ENCODE measurements around the gene B4GALNT4.
A peak's percentile ranks its signal among the peaks of the same experiment; 100 is the strongest.
"Not testable (repeated sequence)": the region's sequence is repeated elsewhere in the genome, so short reads cannot be mapped to it uniquely, and the experiment has no call there.

Gene B4GALNT4

GRCh38 chr11:358129-358800, 11.0 kb upstream of the B4GALNT4 start:
- DNase-seq (ENCODE audit: low spot score), result no peak

- DNase-seq (ENCODE audit: low spot score), result no peak
Observed at GRCh38 chr11:359181-359714, 10.1 kb upstream of the B4GALNT4 start.

- DNase-seq (ENCODE audit: low spot score), result no peak
Observed at GRCh38 chr11:360326-361280, 8.7 kb upstream of the B4GALNT4 start.

- DNase-seq (ENCODE audit: low spot score), result no peak
Observed at GRCh38 chr11:362642-363442, 6.5 kb upstream of the B4GALNT4 start.

GRCh38 chr11:363443-363805, 5.9 kb upstream of the B4GALNT4 start:
- not testable (repeated sequence) for DNase-seq (ENCODE audit: low spot score)

GRCh38 chr11:363948-364761, 5.1 kb upstream of the B4GALNT4 start:
- DNase-seq (ENCODE audit: low spot score), result no peak

- no peak for DNase-seq (ENCODE audit: low spot score)
Observed at GRCh38 chr11:364991-365725, 4.1 kb upstream of the B4GALNT4 start.

GRCh38 chr11:365831-366230, 3.5 kb upstream of the B4GALNT4 start:
- no peak for DNase-seq (ENCODE audit: low spot score)

GRCh38 chr11:367956-368413, 1.3 kb upstream of the B4GALNT4 start:
- DNase-seq (ENCODE audit: low spot score), result no peak

- DNase-seq (ENCODE audit: low spot score), result no peak
Observed at GRCh38 chr11:368414-369335, 624 bp upstream of the B4GALNT4 start.

GRCh38 chr11:370070-370941, 1.0 kb downstream of the B4GALNT4 start:
- DNase-seq (ENCODE audit: low spot score), result no peak

- DNase-seq (ENCODE audit: low spot score), result no peak
Observed at GRCh38 chr11:371051-371450, 1.8 kb downstream of the B4GALNT4 start.

GRCh38 chr11:371716-372590, 2.7 kb downstream of the B4GALNT4 start:
- DNase-seq (ENCODE audit: low spot score), result no peak

GRCh38 chr11:372809-373715, 3.8 kb downstream of the B4GALNT4 start:
- DNase-seq (ENCODE audit: low spot score), result no peak

- DNase-seq (ENCODE audit: low spot score), result peak; percentile 83
Observed at GRCh38 chr11:373716-374551, 4.6 kb downstream of the B4GALNT4 start.

Data from Ammon's horn (tissue), 1 donor.